Astrocyte (in vitro differentiated cells and primary cell): Measurements from ENCODE around the gene MAP1S.

Experiments used
- CTCF ChIP-seq: IDR thresholded peaks from 2 replicates; pipeline ENCODE4 v1.5.1; 2011; ENCODE audit warnings: low read depth, mild to moderate bottlenecking, inconsistent platforms, low read length, moderate library complexity; ENCODE audit not compliant: insufficient read depth
- EZH2 ChIP-seq: IDR thresholded peaks from 2 replicates; pipeline ENCODE4 v1.6.1; 2012; ENCODE audit warnings: mild to moderate bottlenecking, low read length, inconsistent platforms; ENCODE audit not compliant: insufficient read depth

- TF ChIP-seq EZH2 (no peak), CTCF (peak; percentile 84)
These were observed 47.4 kb downstream of the MAP1S start for GRCh38 chr19:17766543-17767131.
